Upper lobe of left lung (tissue), 4 donors: Measurements from ENCODE around the gene EXOC2.

Source experiments
- POLR2A ChIP-seq, 4 donors: fragments of 450-650 bp; IDR thresholded peaks; one replicate each; pipeline ENCODE4 v1.5.1; 2016 to 2017; ENCODE audit warnings: antibody characterized with exemption in 4 of 4, mild to moderate bottlenecking in 2 of 4
- POLR2AphosphoS5 ChIP-seq, 2 donors: sonication (generic); formaldehyde crosslinking; IDR thresholded peaks; one replicate each; pipeline ENCODE4 v1.5.1; 2017; ENCODE audit warnings: antibody characterized with exemption in 2 of 2
- TF ChIP-seq, protein P1 (sequence below), 6 experiments: fragments of 450-650 bp in 4 of 6; fragments of 200-600 bp in 2 of 6; sonication (generic) in 2 of 6; IDR thresholded peaks; one replicate each; pipeline ENCODE4 v1.5.1; 2016 to 2019; ENCODE audit warnings: antibody characterized with exemption in 6 of 6

DNA sequence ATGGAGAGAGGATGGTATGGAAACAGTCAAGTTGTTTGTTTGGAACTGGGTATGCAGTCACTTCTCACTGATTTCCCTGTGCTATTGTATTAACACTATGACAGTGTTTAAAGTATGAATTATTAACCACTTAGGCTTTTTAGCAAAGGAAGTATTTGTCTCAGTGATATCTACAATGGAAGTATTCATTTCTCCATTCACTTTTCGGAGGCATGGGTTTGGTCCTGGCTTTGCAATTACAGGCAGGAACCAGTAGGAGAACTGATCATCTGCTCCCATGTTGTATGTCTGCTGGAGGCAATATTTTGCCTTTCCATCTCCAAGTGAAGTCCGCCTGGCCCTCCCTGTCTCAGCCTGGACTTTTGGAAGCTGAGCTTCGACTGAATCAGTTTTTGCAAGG is 30.6 kb upstream of the EXOC2 start:
- no peak for TF ChIP-seq POLR2A (IDR thresholded peaks at IDR 0.05)
- no peak for TF ChIP-seq POLR2AphosphoS5 (IDR thresholded peaks at IDR 0.05)
- TF ChIP-seq, protein P1, sequence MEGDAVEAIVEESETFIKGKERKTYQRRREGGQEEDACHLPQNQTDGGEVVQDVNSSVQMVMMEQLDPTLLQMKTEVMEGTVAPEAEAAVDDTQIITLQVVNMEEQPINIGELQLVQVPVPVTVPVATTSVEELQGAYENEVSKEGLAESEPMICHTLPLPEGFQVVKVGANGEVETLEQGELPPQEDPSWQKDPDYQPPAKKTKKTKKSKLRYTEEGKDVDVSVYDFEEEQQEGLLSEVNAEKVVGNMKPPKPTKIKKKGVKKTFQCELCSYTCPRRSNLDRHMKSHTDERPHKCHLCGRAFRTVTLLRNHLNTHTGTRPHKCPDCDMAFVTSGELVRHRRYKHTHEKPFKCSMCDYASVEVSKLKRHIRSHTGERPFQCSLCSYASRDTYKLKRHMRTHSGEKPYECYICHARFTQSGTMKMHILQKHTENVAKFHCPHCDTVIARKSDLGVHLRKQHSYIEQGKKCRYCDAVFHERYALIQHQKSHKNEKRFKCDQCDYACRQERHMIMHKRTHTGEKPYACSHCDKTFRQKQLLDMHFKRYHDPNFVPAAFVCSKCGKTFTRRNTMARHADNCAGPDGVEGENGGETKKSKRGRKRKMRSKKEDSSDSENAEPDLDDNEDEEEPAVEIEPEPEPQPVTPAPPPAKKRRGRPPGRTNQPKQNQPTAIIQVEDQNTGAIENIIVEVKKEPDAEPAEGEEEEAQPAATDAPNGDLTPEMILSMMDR (IDR thresholded peaks at IDR 0.05) = no peak
